Measurements from ENCODE around the gene BRD8. TPM values are rescaled to one million over a fixed set of nuclear protein-coding genes. Genes with fewer than 3 reads are reported as not detected.
"Not testable (repeated sequence)": the region's sequence is repeated elsewhere in the genome, so short reads cannot be mapped to it uniquely, and the experiment has no call there.

The BRD8 gene, protein sequence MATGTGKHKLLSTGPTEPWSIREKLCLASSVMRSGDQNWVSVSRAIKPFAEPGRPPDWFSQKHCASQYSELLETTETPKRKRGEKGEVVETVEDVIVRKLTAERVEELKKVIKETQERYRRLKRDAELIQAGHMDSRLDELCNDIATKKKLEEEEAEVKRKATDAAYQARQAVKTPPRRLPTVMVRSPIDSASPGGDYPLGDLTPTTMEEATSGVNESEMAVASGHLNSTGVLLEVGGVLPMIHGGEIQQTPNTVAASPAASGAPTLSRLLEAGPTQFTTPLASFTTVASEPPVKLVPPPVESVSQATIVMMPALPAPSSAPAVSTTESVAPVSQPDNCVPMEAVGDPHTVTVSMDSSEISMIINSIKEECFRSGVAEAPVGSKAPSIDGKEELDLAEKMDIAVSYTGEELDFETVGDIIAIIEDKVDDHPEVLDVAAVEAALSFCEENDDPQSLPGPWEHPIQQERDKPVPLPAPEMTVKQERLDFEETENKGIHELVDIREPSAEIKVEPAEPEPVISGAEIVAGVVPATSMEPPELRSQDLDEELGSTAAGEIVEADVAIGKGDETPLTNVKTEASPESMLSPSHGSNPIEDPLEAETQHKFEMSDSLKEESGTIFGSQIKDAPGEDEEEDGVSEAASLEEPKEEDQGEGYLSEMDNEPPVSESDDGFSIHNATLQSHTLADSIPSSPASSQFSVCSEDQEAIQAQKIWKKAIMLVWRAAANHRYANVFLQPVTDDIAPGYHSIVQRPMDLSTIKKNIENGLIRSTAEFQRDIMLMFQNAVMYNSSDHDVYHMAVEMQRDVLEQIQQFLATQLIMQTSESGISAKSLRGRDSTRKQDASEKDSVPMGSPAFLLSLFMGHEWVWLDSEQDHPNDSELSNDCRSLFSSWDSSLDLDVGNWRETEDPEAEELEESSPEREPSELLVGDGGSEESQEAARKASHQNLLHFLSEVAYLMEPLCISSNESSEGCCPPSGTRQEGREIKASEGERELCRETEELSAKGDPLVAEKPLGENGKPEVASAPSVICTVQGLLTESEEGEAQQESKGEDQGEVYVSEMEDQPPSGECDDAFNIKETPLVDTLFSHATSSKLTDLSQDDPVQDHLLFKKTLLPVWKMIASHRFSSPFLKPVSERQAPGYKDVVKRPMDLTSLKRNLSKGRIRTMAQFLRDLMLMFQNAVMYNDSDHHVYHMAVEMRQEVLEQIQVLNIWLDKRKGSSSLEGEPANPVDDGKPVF
- total RNA-seq (2014; rRNA removed; shearing (Covaris generic); ENCODE audit: low replicate concordance) = 64.9 and 106 TPM in 2 replicates

- H3K36me3 ChIP-seq = peaks cover 80% of the 10 kb centered on the region
- peak; percentile 99 for DNase-seq
- H3K27me3 ChIP-seq = no peaks in the 10 kb centered on the region
- H3K9me3 ChIP-seq = no peaks in the 10 kb centered on the region
- peak within 1 kb of the TSS; percentile 84 for H3K4me3 ChIP-seq
Measured at GRCh38 chr5:138178516-138179276, at the start of gene BRD8, which contains the start of gene KIF20A. BRD8 (minus strand) TSS chr5:138178630; CDS start chr5:138178614, 16 bp downstream. KIF20A (plus strand) TSS chr5:138179112; CDS start chr5:138179681, 569 bp downstream.

DNA sequence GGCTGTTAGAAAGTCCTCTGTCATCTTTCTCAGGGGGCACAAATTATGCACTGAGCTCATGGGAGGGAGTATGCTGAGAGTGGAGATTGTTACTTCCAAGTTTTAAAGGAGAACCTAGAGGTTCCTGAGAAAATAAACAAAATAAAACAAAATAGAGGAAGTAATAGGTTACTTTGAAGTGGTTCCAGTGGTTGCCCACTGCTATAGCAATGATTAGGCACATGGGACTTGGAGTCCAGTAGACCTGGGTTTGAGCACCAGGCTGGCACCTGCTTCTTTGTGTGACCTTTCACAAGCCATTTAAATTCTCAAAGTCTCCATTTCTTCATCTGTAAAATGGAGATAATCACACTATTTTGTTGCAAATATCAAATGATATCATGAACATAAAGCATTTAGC lies 48.5 kb upstream of the BRD8 start:
- H3K36me3 ChIP-seq = no peaks in the 10 kb centered on the region
- H3K4me3 ChIP-seq = no peak overlapping the region
- peaks cover 22% of the 10 kb centered on the region for H3K9me3 ChIP-seq
- no peaks in the 10 kb centered on the region for H3K27me3 ChIP-seq
- DNase-seq = no peak

- Histone ChIP-seq H3K36me3 (no peaks in the 10 kb centered on the region), H3K9me3 (peaks cover 22% of the 10 kb centered on the region), H3K27me3 (no peaks in the 10 kb centered on the region), H3K4me3 (no peak overlapping the region)
- no peak for DNase-seq
Measured at GRCh38 chr5:138224712-138225111, 46.3 kb upstream of the BRD8 start.

DNA sequence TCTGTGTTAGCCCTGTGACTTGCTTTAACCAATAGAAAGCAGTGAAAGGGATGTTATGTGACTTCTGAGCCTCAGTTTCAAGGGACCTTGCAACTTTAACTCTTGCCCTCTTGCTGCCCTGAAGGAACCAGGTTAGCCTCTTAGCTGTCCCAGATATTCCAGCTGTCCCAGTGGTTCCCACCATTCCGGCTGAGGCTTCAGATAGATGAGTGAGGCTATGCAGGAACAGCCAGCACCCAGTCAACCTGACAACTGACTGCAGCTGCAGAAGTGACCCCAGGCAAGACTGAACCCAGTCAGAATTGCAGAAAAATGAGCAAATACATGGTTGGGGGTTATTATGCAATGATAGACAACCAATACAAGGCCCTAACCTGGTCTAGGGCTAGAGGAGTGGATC lies 45.1 kb upstream of the BRD8 start:
- no peaks in the 10 kb centered on the region for H3K27me3 ChIP-seq
- H3K36me3 ChIP-seq = no peaks in the 10 kb centered on the region
- no peak for DNase-seq
- peaks cover 30% of the 10 kb centered on the region for H3K9me3 ChIP-seq
- no peak overlapping the region for H3K4me3 ChIP-seq

DNA sequence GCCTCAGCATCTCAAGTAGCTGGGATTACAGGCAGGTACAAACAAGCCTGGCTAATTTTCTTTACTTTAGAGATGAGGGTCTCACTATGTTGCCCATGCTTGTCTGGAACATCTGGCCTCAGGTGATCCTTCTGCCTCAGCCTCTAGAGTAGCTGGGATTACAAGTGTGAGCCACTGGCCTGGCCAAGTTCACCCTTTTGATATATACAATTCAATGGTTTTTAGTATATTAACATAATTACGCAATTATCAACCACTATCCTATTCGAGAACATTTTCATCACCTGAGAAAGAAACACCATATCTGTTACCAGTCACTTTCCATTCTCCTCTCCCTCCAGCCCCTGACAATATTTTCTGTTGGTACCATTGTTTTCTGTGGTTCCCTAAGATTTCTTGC lies 38.4 kb upstream of the BRD8 start:
- Histone ChIP-seq H3K9me3 (peaks cover 8% of the 10 kb centered on the region; the same call in 1 of the 2 replicates), H3K27me3 (no peaks in the 10 kb centered on the region), H3K4me3 (no peak overlapping the region), H3K36me3 (peaks cover 2% of the 10 kb centered on the region; the same call in 1 of the 2 replicates)
- DNase-seq = no peak

DNA sequence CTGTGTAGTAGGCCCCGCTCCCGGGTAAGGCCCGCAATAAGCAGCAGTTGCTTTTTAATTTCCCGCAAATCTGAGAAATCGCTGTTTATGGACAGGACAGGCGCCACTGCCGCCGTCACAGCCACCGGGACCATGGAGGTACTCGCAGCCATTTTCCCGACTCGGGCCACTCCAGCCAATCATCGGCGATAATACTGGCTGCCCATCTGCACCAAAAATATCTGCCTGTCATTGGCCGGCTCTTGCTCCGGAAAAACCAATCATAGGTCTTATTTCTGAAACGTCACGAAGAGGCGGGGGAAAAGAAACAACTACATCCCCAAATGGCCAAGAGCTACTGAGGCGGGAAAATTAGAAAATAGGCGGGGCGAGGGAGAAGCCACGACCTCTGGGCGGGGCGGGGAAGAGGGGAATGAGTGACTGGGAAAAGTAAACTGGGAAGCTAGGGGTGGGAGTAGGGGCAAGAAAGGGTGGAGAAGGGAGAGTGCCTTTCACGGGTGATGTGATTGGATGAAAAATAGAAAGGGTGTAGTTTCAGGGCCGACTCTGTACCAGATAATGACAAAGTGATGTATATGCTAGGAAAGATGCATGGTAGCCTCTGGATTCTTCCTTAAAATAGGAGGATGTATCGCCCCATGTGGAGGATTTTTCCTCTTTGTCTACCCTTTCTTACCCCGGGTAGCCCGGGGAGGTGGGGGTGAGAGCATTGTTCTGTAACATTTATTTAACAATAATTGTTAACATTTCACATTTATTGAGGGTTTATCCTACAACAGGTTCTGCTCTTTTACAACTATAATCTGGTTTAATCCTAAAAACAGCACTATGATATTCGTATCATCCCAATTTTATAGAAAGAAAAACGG lies 35.0 kb upstream of the BRD8 start, which contains the start of gene CDC23:
CDC23 (minus strand) TSS at position 163 of the 869 bp plus-strand sequence; CDS start at position 152, 11 bp downstream.
- H3K36me3 ChIP-seq = peaks cover 29% of the 10 kb centered on the region
- peak; percentile 97 for DNase-seq
- H3K9me3 ChIP-seq = no peaks in the 10 kb centered on the region
- peak within 1 kb of the TSS; percentile 89 for H3K4me3 ChIP-seq
- H3K27me3 ChIP-seq = no peaks in the 10 kb centered on the region

DNA sequence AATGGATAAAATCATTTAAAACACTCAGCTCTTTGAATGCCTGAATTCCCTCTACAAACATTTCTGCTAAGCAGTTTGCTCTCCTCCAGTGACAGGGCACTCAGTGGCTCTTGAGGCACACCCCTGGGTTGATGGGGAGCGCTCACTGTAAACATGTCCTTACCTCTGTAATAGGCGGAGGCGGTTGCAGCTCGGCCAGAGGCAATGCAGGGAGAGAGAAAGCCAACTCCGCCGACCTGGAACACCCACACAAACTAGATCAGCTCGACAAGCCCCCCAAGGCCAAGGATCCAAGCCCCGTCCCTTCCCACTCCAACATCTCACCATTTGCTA lies 34.4 kb upstream of the BRD8 start:
- peaks cover 35% of the 10 kb centered on the region for H3K36me3 ChIP-seq
- peak; percentile 19 for DNase-seq
- H3K4me3 ChIP-seq = peak overlapping the region; percentile 89
- H3K9me3 ChIP-seq = no peaks in the 10 kb centered on the region
- H3K27me3 ChIP-seq = no peaks in the 10 kb centered on the region

- H3K9me3 ChIP-seq = no peaks in the 10 kb centered on the region
- peaks cover 43% of the 10 kb centered on the region for H3K36me3 ChIP-seq
- no peaks in the 10 kb centered on the region for H3K27me3 ChIP-seq
- no peak for DNase-seq
- H3K4me3 ChIP-seq = no peak overlapping the region
Measured at GRCh38 chr5:138210985-138211384, 32.6 kb upstream of the BRD8 start.

DNA sequence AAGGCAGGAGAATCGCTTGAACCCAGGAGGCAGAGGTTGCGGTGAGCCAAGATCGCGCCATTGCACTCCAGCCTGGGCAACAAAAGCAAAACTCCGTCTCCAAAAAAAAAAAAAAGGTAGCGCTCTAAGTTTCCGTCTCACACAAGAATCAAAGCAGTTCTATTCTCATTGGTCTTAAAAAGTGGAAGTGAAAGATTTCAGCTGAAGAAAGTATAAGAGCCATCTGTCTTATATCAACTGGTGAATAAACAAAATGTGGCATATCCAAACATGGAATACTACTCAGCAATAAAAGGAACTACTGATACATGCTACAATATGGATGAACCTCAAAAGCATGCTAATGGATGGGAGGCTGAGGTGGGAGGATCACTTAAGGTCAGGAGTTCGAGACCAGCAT lies 15.4 kb upstream of the BRD8 start:
- DNase-seq, H3K4me3 ChIP-seq, H3K9me3 ChIP-seq, H3K27me3 ChIP-seq: not testable (repeated sequence)
- peaks cover 72% of the 10 kb centered on the region for H3K36me3 ChIP-seq

DNA sequence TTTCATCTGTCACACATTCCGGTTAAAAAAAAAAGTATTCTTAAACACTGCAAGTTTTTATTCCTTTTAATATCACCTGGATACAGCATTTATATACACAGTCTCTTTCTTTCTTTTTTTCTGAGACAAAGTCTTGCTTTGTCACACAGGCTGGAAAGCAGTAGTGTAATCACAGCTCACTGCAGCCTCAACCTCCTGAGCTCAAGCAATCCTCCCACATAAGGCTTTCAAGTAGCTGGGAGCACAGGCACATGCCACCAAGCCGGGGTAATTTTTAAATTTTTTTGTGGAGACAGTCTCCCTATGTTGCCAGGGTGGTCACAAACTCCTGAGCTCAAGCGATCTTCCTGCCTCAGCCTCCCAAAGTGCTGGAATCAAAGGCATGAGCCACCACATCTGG lies 14.4 kb upstream of the BRD8 start:
- peaks cover 72% of the 10 kb centered on the region for H3K36me3 ChIP-seq
- no peak for DNase-seq
- no peak overlapping the region for H3K4me3 ChIP-seq
- no peaks in the 10 kb centered on the region for H3K27me3 ChIP-seq
- H3K9me3 ChIP-seq = no peaks in the 10 kb centered on the region

- no peak for DNase-seq
- Histone ChIP-seq H3K36me3 (peaks cover 92% of the 10 kb centered on the region), H3K27me3 (no peaks in the 10 kb centered on the region), H3K9me3 (no peaks in the 10 kb centered on the region), H3K4me3 (no peak overlapping the region)
Measured at GRCh38 chr5:138188626-138189025, 10.2 kb upstream of the BRD8 start.

GRCh38 chr5:138186002-138186447 lies 7.6 kb upstream of the BRD8 start:
- H3K9me3 ChIP-seq = no peaks in the 10 kb centered on the region
- H3K4me3 ChIP-seq = no peak overlapping the region
- H3K36me3 ChIP-seq = peaks cover 95% of the 10 kb centered on the region
- no peak for DNase-seq
- H3K27me3 ChIP-seq = no peaks in the 10 kb centered on the region

DNA sequence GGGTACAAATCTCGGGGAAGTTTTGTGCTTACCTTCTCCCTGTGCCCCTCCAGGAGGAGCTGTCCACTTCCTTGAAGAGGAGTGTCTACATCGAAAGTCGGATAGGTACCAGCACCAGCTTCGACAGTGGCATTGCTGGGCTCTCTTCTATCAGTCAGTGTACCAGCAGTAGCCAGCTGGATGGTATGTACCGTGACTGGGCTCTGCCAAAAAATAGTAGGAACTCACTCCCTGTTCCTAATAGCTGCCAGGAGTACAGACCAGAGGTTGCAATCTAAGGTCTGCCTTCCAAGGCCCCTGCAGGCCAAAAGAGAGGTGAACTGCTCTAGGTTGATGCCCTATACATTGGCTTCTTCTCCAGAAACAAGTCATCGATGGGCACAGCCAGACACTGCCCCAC lies 4.4 kb upstream of the BRD8 start:
- peaks cover 85% of the 10 kb centered on the region for H3K36me3 ChIP-seq
- H3K4me3 ChIP-seq = no peak overlapping the region
- no peaks in the 10 kb centered on the region for H3K9me3 ChIP-seq
- no peaks in the 10 kb centered on the region for H3K27me3 ChIP-seq
- DNase-seq = no peak

DNA sequence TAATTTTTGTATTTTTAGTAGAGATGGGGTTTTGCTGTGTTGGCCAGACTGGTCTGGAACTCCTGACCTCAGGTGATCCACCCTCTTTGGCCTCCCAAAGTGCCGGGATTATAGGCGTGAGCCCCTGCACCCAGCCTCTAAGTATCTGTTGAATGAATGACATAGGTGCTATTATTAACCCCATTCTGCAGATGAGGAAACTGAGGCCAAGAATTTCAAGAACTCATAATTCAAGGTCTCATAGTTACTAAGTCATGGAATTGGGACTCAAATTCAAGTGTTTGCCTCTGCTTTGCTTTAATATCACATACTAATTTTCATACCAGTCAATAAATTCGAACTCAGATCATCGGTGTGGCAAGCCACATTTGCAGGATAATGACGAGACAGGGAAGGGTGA lies 2.4 kb upstream of the BRD8 start:
- peak overlapping the region; percentile 84 for H3K4me3 ChIP-seq

GRCh38 chr5:138180183-138180782 lies 1.9 kb upstream of the BRD8 start:
- Histone ChIP-seq H3K36me3 (peaks cover 80% of the 10 kb centered on the region), H3K9me3 (no peaks in the 10 kb centered on the region), H3K27me3 (no peaks in the 10 kb centered on the region), H3K4me3 (peak overlapping the region; percentile 84)
- no peak for DNase-seq

More for the DNA sequence above, 2.4 kb upstream of the BRD8 start:
- no peak for DNase-seq
- Histone ChIP-seq H3K36me3 (peaks cover 82% of the 10 kb centered on the region), H3K9me3 (no peaks in the 10 kb centered on the region), H3K27me3 (no peaks in the 10 kb centered on the region)
